Transverse colon (tissue), 4 donors: ENCODE data around the gene GTF3C5.

Experiments
- POLR2A ChIP-seq: fragments of 450-650 bp; IDR thresholded peaks from one replicate; pipeline ENCODE4 v1.6.1; 2016; ENCODE audit warnings: antibody characterized with exemption, mild to moderate bottlenecking, moderate library complexity
- POLR2AphosphoS5 ChIP-seq, 3 donors: sonication (generic); formaldehyde crosslinking; IDR thresholded peaks; one replicate each; pipeline ENCODE4 v1.6.1; 2016; ENCODE audit warnings: antibody characterized with exemption in 3 of 3
- TF ChIP-seq, protein P1 (sequence below), 5 experiments: fragments of 200-600 bp in 3 of 5; fragments of 450-650 bp in 2 of 5; sonication (generic) in 3 of 5; IDR thresholded peaks; 1 replicate in 2 of 5; 2 replicates in 3 of 5; pipeline ENCODE4 v1.5.1; 2016 to 2017; ENCODE audit warnings: antibody characterized with exemption in 5 of 5, inconsistent platforms in 3 of 5, mild to moderate bottlenecking in 2 of 5, moderate library complexity in 1 of 5

DNA sequence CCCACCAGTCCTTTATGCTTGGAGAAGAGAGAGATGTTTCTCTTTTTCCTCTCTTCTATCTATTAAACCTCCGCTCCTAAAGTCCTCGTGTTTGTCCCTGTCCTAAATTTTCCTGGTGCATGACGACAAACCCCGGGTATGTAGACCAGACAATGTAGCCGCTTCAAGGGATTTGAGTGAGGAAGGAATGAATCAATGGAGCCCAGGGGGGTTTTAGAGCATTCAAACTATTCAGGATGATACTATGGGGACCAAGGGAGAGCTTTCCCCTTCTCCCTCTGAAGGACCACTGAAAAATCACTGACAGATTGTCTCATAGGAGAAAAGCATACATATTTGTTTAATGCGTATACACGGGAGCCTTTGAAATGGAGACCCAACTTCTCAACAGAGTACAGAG, 49.4 kb downstream of the GTF3C5 start:
- TF ChIP-seq, protein P1, sequence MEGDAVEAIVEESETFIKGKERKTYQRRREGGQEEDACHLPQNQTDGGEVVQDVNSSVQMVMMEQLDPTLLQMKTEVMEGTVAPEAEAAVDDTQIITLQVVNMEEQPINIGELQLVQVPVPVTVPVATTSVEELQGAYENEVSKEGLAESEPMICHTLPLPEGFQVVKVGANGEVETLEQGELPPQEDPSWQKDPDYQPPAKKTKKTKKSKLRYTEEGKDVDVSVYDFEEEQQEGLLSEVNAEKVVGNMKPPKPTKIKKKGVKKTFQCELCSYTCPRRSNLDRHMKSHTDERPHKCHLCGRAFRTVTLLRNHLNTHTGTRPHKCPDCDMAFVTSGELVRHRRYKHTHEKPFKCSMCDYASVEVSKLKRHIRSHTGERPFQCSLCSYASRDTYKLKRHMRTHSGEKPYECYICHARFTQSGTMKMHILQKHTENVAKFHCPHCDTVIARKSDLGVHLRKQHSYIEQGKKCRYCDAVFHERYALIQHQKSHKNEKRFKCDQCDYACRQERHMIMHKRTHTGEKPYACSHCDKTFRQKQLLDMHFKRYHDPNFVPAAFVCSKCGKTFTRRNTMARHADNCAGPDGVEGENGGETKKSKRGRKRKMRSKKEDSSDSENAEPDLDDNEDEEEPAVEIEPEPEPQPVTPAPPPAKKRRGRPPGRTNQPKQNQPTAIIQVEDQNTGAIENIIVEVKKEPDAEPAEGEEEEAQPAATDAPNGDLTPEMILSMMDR (IDR thresholded peaks at IDR 0.05), result no peak
- TF ChIP-seq POLR2A, result no peak
- TF ChIP-seq POLR2AphosphoS5 (IDR thresholded peaks at IDR 0.05), result no peak
